Raji (cell line): ENCODE measurements around the gene SUSD3.

ENCODE experiments used
- POLR2A ChIP-seq: IDR thresholded peaks from 2 replicates; pipeline ENCODE4 v1.6.1; 2011; ENCODE audit warnings: low read depth, low read length, control low read depth; ENCODE audit not compliant: insufficient read depth

SUSD3 gene

DNA sequence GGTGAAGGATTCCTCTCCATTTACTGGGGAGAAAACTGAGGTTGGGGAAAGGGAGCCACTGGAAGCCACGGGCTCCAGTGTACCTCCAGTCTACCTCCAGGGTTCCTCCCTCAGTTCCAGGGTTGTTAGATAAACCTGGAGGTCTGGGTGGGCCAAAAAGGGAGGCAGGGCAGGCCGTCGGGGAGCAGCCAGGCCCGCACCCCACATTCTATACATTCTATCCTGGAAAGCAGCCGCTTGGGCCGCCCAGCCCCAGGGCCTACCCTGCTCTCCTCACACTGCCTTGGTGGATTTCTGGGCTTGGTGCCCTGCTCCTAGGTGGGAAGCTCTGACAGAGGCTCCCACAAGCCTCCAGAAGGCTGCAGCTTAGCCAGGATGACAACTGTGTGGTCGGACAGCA lies 18.1 kb upstream of the SUSD3 start:
- TF ChIP-seq POLR2A, result no peak

DNA sequence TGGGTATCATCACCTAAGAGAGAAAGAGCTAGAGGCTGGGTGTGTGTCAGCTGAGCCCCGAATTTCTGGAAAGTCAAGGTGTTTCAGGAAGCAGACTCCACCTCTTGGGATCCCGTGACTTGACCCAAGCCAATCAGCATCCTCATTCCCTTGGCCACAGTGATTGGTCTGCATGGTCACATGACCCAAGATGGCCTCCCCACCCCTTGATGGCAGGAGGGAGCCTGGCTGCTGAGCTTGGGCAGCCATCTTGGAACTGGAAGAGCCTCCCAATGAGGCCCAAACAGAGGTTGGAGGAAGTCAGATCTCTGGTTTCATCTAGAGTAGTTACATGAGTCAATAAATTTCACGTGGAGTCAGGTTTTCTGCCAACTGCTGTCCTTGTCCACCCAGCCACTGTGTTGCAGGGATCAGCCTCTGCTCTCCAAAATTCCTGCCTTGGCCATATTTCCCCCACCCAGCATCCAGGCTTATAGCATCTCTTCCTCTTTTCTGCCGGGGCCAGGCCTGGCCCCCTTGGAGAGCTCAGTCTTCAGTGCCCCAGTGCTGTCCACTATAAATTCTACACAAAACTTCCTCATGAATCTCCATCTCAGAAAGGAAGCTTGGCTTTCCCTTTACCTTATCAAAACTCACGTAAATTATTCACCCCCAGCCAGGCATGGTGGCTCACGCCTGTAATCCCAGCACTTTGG lies 17.2 kb upstream of the SUSD3 start:
- TF ChIP-seq POLR2A, result no peak

DNA sequence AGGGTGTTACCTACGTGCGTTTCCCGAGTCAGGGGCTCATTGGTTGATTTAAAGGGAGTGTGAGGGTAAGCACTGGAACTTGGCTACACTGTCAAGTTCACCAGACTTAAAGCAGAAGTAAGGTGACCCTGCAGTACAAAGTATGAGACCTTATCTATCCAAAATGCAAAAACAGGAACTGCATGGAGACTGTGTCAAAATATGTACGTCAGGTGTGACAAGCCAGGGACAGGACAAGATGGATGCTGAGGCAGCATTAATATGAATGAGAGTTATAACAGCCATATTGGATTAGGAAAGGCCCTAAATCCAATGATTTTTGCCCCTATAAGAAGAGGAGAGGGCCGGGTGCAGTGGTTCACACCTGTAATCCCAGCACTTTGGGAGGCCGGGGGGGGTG lies 15.4 kb upstream of the SUSD3 start:
- TF ChIP-seq POLR2A, result no peak

DNA sequence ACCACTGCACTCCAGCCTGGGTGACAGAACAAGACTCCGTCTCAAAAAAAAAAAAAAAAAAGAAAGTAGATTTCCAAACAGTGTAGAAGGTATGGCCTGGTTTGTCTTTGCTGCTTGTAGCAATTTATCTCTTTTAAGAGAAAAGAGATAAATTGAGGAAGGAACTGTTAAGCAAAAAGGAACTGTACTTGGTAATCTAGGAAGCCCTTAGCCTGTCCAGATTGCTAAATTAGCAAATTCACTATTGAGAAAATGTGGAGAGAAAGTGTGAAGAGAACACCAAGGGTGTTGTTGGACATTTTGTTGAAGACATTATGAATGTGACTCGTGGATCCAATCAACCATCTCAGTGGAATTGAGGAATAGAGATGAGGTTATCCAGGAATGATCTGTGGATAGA lies 13.0 kb upstream of the SUSD3 start:
- no peak for TF ChIP-seq POLR2A

DNA sequence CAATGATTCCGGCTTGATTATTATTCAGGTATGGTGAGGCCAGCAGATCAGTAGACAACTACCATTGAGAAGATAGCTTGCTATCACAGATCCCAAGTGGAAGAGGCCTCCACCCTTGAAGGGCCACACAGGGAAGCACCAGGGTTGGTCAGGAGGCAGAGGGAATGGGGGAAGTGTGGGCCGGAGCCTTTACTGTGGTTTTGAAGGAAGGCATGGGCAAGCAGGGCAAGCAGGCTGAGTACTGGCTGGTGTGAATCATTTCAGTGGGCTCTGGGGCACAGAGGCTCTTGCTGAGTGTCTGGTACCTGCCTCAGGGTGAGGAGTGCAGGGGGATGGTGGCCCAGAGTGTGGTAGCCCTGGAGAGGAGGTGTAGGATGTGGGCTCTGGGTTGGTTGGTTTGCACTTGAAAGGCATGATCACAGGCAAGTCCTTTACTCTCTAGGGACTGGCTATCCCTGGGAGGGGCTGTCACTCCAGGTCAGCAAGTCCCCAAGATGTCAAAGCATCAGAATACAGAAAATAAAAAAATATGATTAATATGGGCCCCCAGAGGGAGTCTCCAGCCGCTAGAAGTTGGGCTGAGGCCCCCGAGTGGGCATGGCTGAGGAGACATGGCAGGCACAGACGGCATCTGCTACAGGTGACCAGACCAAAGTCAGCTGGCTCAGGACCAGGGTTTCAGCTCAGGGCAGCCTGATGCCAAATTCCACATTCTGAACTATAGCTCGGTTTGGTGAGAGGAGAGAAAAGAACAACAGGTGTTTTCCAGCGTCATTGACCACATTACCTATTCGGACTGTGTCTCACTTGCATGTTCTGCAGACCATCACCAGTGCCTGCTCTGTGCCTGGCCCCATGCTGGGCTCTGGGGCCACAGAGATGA lies 9.7 kb upstream of the SUSD3 start:
- TF ChIP-seq POLR2A, result no peak

DNA sequence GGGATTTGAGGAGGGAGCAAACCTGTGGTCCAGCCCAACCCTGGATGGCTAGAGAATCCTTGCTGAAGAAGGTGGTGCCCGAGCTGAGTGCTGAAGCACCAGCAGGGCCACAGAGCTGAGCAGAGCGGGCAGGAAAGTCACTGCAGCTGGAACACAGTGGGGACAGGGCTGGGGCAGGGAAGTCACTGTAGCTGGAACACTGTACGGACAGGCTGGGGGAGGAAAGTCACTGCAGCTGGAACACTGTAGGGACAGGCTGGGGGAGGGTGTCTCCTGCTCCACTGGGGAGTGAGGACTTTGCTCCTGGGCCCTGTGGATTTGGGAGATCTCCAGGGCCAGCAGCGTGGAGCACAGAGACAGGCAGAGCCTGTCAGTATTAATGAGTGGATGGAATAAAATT lies 9.0 kb upstream of the SUSD3 start:
- no peak for TF ChIP-seq POLR2A

DNA sequence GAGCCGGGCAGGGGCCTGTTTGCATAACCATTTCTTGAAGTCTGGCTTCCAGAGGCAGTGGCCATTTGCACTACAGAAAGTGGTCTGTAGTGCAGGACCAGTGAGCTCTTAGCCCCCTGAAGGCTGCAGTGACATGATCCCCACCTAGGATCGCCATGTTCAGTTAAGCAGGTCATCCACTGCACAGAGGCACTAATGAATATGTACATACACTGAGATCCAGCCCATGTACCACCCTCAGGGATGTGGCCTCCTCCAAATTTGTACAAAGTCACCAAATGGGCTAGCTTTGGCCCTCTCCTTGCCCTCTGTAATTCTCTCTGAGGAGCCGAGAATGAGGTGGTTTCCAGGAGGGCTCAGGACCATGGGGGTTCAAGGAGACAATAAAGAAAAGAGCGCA lies 8.3 kb upstream of the SUSD3 start:
- TF ChIP-seq POLR2A, result no peak

DNA sequence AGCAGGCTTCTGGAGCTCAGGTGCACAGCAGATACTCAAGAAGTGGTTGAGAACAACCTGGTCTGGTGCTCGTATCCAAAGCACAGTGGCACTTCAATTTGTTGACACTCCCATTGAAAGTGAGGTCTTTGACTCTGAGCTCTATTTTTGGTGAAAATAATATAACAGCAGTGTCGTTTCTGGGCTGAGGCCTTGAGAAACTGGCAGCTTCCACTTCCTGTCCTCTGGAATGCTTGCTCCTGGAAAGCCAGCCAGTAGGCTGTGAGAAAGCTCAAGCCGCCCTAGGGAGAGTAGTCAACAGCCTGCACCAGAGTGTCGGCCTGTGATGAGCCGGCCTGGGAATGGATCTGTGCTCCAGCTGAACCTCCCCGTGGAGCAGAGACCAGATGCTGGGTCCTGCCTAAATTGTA lies 6.8 kb upstream of the SUSD3 start:
- TF ChIP-seq POLR2A, result no peak

DNA sequence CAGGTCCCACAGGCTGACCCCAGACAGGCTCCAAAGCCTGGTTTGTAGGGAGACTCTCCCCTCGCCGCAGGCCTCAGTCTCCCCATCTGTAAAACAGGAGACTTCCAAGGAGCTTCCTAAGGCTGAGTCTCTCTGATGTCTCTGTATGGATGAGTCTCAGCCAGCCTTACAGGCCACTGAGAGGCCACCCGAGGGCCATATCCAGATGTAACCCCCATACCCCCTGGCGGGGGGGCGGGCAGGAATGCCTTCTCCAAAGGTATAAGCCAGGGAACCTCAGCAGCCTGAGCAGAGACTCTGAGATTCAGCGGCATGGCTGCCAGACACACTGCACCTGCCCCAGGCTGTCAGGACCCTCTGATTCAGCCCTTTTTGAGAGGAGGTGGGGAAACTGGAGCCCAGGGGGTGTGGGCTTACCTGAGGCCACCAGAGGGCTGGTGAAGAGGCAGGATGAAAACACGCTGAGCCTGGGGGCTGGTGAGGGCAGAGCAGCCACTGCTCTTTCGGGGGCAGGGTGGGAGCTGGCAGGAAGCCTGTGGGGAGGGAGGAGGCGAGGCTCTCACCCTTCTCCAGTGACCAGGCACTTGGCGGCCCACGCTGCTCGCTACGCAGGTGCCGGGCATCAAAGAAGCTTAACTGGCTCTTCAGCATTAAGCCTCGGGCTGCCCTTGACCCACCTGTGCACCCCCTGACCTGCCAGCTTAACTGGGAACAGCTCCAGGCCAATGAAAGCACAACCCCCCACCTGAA lies 5.5 kb upstream of the SUSD3 start:
- no peak for TF ChIP-seq POLR2A

DNA sequence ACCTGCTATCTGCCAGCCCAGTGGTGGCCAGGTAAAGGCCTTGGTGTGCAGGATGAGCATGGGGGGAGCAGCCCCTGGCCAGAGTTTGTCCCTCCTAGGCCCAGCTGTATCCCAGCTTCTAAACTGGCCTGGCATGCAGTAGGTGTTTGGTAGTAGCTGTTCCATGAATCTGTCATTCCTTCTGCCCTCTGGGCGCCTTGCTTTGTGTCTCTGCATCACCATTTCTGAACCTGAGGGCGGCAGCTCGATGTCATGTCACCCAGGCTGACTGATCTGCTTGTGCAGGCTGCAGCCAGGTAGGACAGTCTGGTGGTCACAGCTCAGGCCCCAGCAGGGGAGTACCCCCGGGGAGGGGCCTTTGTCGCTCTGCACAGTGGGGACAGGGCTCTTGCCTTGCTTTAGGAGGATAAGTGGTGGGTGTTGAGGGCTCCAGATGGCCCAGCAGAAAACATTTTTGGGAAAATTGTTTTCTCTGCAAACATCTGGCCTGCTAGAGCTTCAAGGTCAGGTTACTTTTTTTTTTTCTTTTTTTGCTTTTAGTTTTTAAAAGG lies 4.6 kb upstream of the SUSD3 start:
- no peak for TF ChIP-seq POLR2A

DNA sequence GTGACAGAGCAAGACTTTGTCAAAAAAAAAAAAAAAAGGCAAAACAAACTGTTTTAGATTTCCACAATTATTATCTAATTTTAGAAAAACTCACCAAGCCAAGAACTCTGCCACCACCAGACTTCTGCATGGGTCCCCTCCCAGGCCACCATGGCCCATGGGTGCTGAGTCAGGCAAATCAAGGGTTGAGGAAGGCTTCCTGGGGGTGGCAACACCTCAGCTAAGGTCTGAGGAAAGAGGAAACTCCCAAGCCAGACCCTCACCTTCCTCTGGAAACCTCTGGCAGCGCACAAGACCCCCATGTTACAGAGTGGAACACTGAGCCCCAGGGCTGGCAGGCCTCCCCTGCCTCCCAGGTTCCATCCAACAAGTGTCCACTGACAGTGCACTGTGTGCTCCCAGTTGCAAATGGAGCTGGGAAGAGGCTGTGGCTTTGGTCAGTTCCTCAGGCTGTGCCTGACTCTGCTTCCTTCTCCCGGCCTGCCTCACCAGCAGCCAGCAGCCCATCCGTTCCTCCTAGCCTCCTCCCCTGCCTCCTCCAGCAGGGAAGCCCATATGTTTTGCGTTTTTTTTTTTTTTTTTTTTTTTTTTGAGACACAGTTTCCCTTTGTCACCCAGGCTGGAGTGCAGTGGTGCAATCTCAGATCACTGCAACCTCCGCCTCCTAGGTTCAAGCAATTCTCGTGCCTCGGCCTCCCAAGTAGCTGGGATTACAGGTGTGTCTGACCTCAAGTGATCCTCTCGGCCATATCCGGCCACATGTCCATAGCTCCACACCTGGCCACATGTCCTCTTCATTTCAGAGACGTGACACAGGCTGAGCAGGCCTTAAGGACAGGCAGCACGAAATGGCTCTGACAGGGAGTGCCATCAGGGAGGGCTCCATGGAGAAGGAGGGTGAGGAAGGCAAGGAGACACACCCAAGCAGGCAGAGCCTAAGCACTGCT lies 3.5 kb upstream of the SUSD3 start:
- no peak for TF ChIP-seq POLR2A

DNA sequence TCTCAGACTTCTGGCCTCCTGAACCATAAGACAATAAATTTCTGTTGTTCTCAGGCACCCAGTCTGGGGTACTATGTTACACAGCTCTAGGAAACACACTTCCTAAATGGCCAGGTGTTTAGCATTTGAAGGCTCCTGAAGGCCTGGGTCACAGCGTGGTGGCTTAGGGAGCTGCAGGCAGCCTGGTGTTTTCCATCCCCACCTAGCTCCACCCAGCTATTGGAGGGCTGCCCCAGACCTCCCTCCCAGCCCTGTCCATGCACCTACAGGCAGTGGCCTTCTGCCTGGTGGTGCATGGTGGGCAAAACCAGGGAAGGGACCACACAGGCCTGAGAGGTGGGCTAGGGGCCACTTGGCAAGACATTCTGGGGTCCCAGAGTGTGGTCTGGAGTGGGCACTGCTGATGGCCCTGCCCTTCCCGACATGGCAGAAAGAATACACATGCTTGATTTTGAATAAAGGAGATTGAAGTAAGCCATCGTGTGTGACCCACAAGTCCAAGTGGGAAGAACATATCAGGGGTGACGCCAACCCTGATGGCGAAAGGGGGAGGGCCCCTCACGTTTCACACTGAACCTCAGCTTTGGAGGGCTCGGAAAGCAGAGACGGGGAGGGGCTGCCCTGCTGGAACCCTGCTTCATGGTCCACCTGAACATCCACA lies 1.3 kb upstream of the SUSD3 start:
- TF ChIP-seq POLR2A, result no peak

DNA sequence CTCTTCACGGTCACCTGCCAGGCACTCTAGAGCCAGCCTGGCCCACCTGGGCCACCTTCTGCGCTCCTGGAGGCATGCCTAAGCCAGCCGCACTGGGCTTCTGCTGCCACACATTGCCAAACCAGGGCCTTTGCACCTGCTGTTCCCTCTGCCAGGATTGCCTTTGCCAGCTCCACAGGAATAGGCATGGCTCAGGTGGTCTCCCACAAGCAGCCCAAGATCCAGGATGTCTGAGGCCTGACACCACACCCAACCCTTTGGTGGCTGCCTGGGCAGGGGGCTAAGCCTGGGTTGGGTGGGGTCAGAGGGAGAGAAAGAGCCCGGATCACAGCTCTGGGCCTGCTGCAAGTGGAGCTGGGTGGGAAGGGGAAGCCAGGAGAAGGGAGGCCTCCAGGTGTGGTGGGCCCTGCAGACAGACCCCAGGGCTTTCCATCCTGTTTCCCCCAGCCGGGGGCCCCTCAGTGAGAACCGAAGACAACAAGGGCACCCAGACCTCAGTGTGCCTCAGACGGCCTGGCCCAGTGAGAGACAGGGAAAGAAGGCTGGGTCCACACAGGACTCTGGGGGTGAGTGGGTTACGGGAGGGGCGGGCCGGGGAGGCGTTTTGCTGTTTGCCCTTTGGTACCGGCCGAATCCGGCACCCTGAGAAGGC lies 672 bp upstream of the SUSD3 start:
- TF ChIP-seq POLR2A, result no peak
